T-helper 9 cell (primary cell): ENCODE measurements around the gene NINJ1.

Source experiments
- DNase-seq: peaks from one replicate; pipeline ENCODE4 v3.0.0-alpha.2; 2020

Gene NINJ1

DNA sequence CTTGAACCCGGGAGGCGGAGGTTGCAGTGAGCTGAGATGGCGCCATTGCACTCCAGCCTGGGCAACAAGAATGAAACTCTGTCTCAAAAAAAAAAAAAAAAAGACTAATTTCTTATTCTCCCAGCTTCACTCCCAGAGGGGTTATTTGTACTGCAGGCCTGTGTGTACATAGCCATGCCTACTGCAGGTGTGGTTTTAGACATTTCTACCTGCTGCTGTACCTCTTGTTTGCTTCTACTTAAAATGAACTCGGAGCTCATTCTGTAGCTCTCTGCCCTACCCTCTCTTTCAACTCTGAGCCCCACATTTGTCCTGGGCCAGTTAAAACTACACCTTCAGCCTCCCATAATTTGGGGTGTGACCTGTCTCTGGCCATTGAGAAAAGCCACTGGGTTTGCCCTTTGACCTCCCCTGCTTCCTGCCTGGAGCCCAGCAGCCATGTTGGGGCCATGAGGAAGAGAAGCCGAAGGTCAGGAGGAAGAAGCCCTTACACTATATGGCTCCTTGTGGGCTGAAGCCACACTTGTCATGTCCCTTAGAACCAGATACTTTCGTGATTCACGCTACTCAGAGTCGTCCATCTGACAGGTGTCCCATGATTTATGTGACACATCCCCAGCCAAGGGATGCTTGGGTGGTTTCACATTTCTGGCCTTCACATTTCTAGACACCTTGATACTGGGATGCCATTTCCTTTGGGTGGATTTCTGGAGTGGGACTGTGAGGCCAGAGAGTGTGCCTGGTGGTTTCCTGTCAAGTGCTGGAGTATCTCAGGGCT is 47.4 kb downstream of the NINJ1 start:
- DNase-seq: no peak

DNA sequence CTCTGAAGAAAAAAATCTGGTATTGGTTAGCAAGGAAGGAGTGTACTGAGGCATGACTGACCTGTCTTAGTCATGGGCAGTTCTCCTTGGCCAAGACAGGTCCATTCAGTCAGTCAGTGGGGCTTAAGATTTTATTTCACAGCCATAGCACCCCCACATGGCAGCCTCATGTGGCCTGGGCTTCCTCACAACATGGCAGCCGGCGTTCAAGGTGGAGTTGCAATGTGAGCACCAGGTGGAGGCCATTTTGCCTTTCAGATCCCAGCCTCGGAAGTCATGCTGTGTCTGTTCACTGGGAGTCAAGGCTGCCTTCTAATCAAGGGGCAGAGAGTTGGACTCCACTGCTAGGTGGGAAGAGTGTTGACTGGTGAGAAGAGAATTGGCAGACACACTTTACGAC is 48.4 kb downstream of the NINJ1 start:
- no peak for DNase-seq

DNA sequence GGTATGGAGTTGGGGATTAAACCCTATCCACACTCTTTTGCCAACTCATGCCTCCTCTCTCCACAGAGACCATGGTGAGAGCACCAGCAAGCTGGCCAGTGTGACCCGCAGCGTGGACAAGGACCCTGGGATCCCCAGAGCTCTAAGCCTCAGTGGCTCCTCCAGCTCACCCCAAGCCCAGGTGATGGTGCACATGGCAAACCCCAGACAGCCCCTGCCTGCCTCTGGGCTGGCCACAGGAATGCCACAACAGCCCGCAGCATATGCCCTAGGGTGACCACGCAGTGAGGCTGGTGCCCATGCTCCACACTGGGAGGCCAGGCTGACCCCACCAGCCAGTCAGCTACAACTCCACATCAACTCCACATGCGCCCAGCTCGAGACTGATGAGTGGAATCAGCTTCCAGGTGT is 49.6 kb downstream of the NINJ1 start:
- DNase-seq: no peak

DNA sequence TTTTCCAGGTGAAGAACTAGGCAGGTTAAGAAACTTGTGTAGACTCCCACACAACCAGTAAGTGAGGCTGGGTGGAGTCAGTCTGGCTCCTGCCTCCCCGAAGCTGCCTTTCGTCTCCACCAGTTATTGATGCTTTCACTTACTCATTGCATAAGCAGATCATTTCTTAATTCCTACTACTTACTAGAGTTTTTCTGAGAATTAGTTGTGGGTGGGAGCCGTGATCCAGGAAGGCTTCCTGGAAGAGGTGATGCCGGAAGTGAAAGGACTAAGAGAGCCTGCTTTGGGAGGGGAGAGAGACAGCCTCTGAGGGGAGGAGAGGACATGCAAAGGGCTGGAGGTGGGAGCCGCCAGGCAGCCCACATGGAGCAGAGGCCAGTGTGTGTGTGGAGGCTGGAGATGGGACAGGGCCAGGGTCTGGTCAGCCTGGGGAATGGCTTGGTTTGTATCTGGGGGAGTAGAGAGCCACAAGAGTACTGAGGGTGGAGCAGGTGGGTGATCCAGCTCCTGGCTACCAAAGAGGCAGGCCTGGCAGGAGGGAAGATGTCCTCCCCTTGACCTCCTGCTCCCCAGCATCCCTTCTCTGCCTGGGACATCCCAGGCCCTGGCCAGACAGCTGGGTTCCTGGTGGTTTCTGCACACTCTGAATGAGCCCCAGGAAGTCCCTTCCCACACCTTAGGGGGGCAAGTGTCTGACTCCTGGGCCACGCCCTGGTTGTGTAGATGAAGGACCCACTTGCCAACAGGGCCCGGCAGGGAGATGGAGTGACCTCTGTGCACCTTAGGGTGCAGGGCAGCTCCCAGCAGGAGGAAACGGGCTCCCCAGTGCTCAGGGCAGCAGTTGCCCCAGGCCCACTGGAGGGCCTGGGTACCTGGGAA is 50.2 kb downstream of the NINJ1 start:
- DNase-seq: no peak

DNA sequence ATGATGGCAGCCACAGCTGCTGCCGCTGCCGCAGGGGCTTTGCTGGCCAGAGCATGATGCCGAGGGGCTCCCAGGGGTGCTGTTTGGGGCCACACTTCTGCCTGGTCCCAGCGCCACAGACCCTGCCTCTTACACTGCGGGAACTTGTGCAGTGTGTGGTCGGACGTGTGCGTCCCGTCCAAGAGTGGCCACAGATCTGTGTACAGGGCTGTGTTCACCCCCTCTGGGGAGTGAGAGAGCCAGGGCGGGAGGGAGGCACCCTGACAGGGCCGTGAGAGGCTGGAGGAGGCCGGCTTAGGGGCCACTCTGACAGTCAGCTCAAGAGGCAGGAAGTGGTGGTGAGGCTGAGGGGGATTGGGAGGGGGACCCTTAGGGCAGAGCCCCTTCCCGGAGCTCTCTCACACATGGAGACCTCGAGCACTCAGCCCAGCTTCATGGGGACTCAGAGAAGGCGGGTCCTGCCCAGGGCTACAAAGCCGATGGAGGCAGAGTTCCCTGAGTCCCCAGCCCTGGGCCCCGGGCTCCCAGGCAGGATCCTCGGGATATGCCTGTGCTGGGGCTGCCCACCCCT is 51.1 kb downstream of the NINJ1 start:
- DNase-seq: no peak

DNA sequence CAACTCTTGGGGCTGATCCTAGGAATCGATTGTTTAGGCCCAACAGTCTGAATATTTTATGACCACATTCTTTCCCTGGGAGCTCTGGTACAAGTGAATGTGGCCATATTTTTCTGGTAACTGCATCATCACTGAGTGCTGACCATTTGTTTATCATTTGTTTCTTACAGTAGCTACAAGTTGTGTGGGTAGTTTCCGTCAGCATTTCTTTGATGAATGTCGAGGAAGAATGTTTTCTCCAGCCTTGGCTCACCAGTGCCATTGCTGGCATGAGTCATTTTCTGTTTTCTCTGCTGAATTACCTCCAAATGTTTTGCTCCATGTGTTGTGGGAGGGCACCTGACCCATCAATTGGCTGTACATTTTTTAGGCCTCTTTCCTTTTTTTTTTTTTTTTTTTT is 52.1 kb downstream of the NINJ1 start:
- DNase-seq: no peak

DNA sequence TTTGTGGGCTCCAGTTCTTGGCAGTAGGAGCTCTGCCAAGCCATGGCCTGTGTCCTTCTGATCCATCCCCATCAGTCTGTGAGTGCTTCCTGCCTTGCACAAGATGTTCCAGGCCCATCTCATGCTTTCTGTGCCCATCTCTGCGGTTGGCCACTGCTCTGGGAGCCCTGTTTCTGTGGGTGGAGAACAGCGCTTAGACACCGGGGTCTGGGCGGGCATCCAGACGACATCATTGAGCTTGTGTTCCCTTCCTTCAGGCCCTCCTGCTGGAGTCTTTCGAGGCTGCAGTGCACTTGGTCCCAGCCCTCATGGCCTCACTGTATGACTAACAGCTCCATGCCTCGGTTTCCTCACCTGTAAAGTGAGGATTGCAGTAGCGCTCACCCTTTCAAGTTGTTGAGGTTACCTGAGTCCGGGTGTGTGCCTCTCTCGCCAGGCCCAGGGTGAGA is 52.9 kb downstream of the NINJ1 start:
- DNase-seq: no peak

DNA sequence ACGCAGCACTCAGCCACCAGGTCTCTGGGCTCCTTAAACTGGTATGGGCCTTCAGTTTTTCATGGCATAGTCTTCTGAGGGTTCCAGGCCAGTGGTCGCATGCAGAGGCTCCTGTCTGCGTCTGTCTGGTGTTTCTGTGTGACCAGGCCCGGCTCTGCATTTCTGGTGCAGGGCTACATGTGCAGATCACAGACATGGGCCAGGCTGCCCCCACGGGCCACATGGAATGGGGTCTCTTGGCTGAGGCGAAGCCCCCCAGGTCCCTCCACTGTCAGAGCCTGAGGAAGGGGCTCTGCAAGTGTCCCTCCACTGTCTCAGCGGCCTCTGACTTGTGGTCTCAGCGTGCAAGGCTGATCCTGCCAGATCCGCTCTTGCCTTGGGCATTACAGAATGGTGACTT is 53.6 kb downstream of the NINJ1 start:
- no peak for DNase-seq

DNA sequence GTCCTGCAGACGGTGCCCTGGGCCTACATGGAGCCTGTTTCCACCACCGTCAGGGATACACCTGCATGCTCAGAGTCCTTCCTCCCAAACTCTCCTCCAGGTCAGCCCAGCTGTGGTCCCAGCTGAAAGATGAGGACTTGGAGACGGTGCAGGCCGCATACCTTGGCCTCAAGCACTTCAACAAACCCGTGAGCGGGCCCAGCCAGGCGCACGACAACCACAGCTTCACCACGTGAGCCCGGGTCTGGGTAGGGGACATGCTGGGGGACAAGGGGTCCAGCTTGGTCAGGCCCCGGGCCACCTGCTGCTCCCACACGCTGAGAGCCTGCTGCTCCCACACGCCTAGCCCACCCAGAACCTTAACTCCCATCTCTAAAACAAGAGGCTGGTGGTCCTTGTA is 54.7 kb downstream of the NINJ1 start:
- no peak for DNase-seq

DNA sequence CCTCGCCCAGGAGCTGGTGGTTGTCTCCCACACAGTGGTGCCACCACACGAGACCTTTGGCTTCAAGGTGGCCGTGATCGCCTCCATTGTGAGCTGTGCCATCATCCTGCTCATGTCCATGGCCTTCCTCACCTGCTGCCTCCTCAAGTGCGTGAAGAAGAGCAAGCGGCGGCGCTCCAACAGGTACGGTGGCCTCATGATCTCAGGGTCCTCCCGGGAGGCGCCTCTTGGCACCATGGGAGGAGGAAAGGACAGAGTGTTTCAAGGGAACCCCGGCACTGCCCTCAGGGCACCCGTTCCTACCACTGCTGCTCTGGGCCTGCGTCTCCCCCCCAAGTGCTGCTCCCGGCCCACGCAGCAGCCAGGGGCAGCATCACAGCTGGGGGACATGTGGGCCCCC is 56.2 kb downstream of the NINJ1 start:
- DNase-seq: no peak

DNA sequence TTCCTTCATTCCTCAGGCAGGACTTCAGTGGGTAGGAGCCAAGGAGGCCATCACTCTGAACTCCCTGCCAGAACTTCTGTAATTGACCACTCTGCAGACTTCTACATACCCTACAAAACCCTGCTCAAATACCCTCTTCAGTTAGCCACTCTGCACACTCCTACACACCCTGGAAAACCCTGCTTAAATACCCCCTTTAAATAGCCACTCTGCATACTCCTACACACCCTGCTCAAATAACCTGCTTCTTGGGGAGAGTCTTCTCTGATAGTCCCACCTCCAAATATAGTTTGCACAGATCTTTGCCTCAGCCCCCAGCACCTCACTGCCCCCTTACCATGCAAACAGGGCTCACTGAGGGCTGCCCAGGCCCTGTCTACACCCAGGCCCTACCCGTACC is 56.7 kb downstream of the NINJ1 start:
- DNase-seq: no peak

DNA sequence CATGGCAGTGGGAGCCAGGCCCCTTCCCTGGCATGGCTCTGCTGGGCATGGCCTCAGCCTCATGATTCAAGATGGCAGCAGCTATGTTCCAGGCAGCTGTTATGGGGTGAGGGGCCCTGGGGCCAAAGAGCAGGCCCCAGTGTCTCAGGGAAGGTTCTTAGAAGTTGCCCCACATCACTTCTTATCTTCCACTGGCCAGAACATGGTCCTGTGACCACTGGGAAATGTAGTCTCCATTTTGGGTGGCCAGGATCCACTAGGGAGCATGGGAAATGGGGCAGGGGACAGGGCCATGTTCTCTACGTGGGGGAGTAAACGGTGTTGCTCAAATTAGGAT is 57.3 kb downstream of the NINJ1 start:
- no peak for DNase-seq

DNA sequence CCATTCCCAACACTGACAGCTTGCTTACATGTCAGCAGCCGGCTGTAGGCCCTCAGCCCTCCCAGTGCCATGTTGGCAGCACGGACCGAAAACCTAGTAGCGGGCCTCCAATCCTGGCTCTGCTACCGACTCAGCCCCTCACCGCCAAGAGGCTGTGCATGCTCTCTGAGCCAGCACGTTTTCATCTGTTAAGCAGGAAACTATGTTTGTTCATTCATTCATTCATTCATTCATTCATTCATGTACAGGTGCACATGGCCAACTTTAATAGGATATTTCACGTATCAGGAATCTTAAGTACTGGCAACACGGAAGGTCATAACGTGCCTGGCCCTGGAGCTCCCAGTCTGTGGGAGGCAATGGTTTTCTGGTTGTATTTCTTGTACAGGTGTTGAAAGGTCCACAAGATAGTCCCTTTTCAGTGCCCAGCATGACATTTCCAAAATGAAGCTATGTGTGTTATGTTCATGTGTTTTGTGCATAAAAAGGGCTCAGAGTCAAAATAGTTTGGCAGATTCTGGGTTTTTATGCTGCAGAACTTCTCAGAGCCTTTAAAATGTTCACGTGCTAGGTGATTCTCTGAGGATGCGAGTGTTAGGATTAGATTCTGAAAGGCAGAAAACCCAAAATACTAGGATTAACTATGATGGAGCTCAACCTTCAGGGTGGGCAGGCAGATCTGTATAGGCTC is 57.8 kb downstream of the NINJ1 start:
- no peak for DNase-seq

DNA sequence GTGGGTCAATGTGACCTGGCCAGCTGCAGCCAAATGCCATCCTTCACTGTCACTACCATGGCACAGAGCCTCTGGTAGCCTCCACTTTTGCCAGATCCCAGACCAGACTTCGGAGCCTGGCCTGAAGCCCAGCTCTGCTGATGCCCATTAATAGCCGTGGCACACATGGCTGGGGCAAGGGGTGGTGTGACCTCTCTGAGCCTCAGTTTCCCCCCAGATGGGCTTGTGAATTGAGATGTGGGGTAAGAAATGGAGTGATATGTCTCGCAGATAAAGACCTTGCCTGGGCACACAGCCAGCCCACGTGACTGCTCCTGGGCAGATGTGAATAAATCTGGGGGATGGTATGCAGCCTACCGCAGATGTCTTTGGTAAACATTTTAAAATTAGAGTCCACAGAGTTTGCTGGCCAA is 61.7 kb downstream of the NINJ1 start:
- no peak for DNase-seq
